Measurements from ENCODE around the gene MMP3. TPM values are rescaled to one million over a fixed set of nuclear protein-coding genes. Genes with fewer than 3 reads are reported as not detected.
A peak's percentile ranks its signal among the peaks of the same experiment; 100 is the strongest.

Gene MMP3
- polyA plus RNA-seq, 1 experiment: 59.4 TPM

DNA sequence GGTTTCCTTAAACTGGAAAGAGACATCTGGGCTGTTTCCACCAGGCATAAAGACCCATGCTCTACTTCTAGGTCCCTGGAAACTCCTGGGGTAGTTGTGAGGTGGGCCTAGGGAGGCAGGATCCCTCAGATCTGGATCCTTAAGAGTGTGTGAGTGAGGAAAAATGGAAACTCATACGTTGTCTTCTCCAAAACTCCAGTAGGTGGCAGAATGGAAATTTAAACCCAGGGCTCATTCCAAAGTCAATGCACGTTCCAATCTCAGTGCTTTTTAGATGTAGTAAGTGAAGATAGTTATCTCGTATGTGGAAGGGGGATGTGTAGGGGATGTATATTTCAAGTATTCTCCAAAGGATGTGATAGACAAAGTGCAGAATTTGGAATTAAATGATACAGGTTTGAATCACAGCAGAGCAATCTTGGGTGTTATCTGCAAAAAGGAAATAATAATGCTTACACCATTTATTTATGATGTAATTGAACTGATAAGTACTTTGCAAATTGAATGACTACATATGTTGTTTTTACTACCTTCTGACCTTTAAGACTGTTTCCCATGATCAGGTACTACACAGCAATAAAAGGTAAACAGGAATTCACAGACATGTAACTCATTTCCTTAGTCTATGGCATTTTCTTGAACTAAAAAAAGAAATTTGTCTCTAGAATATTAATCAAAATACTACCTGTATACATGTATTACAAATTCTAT lies 32.3 kb downstream of the MMP3 start:
- H3K36me3 ChIP-seq (ENCODE audit: control insufficient read depth, insufficient read depth, low read length): no peaks in the 10 kb centered on the region
- TF ChIP-seq, protein P1, sequence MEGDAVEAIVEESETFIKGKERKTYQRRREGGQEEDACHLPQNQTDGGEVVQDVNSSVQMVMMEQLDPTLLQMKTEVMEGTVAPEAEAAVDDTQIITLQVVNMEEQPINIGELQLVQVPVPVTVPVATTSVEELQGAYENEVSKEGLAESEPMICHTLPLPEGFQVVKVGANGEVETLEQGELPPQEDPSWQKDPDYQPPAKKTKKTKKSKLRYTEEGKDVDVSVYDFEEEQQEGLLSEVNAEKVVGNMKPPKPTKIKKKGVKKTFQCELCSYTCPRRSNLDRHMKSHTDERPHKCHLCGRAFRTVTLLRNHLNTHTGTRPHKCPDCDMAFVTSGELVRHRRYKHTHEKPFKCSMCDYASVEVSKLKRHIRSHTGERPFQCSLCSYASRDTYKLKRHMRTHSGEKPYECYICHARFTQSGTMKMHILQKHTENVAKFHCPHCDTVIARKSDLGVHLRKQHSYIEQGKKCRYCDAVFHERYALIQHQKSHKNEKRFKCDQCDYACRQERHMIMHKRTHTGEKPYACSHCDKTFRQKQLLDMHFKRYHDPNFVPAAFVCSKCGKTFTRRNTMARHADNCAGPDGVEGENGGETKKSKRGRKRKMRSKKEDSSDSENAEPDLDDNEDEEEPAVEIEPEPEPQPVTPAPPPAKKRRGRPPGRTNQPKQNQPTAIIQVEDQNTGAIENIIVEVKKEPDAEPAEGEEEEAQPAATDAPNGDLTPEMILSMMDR (IDR thresholded peaks at IDR 0.05; ENCODE audit: insufficient read depth, low read depth, low read length): peak; percentile 70
- DNase-seq (ENCODE audit: low read depth): no peak
- H3K4me3 ChIP-seq (ENCODE audit: low read depth, low read length): no peak overlapping the region
- ChIA-PET POLR2A (no interaction called here), CTCF (interaction anchor here (0.7 to 2.6 kb wide), 15 partner anchors 12 to 289 kb away, joined by 3 to 25 read pairs (median 4); partner anchors contain the start of gene MMP1)
- H3K27me3 ChIP-seq (ENCODE audit: control insufficient read depth, insufficient read depth, low read length): no peaks in the 10 kb centered on the region

DNA sequence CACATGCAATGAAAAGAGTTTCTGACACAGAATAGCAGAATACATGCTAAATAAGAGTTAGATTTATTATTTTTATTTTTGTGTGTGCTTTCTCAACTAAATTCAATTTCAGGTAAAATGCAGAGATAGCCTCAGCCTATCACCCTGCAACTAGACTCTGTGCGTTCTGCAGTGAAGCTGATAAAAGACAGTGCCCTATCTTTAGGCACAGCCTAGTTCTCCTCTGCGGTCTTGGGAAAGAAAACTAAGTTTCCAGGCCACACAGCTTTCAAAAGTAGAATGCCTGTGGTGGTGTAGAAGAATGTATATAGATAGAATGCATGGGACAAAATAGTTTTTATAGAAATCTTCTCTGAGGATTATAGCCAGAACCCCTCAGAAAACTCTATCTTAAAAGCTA lies 33.4 kb downstream of the MMP3 start:
- ChIA-PET POLR2A (no interaction called here), CTCF (interaction anchor here (0.7 to 2.6 kb wide), 15 partner anchors 12 to 290 kb away, joined by 3 to 25 read pairs (median 4); partner anchors contain the start of gene MMP1)

GRCh38 chr11:102807921-102808320 lies 35.5 kb downstream of the MMP3 start:
- TF ChIP-seq, protein P1 (IDR thresholded peaks at IDR 0.05; ENCODE audit: insufficient read depth, low read depth, low read length): peak; percentile 30

More for the DNA sequence above, 33.4 kb downstream of the MMP3 start:
- no peak overlapping the region for H3K4me3 ChIP-seq (ENCODE audit: low read depth, low read length)
- no peak for DNase-seq (ENCODE audit: low read depth)
- no peaks in the 10 kb centered on the region for H3K36me3 ChIP-seq (ENCODE audit: control insufficient read depth, insufficient read depth, low read length)
- no peaks in the 10 kb centered on the region for H3K27me3 ChIP-seq (ENCODE audit: control insufficient read depth, insufficient read depth, low read length)
- TF ChIP-seq, protein P1 (IDR thresholded peaks at IDR 0.05; ENCODE audit: insufficient read depth, low read depth, low read length): no peak

DNA sequence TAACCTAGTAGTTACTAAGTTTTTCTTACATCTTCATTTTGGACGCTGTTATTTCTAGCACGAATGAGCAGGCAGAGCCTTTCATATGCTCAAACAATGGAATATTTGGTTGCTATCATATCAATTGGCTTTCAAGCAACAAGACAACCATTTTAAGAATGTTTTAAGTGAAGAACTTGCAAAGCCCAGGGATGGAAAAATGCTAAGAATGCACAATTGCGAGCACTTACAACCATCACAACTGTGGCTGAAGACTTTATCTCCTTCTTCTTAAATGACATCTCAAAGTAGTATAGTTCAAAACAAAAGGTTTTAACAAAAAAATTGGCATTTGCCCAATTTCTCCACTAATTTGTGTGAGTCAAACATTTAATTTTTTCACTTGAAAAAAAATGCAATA lies 37.1 kb downstream of the MMP3 start:
- TF ChIP-seq, protein P1 (IDR thresholded peaks at IDR 0.05; ENCODE audit: insufficient read depth, low read depth, low read length): no peak
- ChIA-PET CTCF (interaction anchor here (0.9 to 1.2 kb wide), 2 partner anchors 23 to 73 kb away, joined by 4 read pairs; no protein-coding TSS in a partner anchor), POLR2A (no interaction called here)
- Histone ChIP-seq H3K27me3 (ENCODE audit: control insufficient read depth, insufficient read depth, low read length) (no peaks in the 10 kb centered on the region), H3K4me3 (ENCODE audit: low read depth, low read length) (no peak overlapping the region), H3K36me3 (ENCODE audit: control insufficient read depth, insufficient read depth, low read length) (no peaks in the 10 kb centered on the region)
- DNase-seq (ENCODE audit: low read depth): peak; percentile 22

More at GRCh38 chr11:102807921-102808320, 35.5 kb downstream of the MMP3 start:
- Histone ChIP-seq H3K4me3 (ENCODE audit: low read depth, low read length) (no peak overlapping the region), H3K27me3 (ENCODE audit: control insufficient read depth, insufficient read depth, low read length) (no peaks in the 10 kb centered on the region), H3K36me3 (ENCODE audit: control insufficient read depth, insufficient read depth, low read length) (no peaks in the 10 kb centered on the region)
- no peak for DNase-seq (ENCODE audit: low read depth)
- CTCF ChIA-PET: interaction anchor here (1.3 kb wide), 1 partner anchor 24 kb away, joined by 5 read pairs; no protein-coding TSS in a partner anchor
- POLR2A ChIA-PET: no interaction called here

DNA sequence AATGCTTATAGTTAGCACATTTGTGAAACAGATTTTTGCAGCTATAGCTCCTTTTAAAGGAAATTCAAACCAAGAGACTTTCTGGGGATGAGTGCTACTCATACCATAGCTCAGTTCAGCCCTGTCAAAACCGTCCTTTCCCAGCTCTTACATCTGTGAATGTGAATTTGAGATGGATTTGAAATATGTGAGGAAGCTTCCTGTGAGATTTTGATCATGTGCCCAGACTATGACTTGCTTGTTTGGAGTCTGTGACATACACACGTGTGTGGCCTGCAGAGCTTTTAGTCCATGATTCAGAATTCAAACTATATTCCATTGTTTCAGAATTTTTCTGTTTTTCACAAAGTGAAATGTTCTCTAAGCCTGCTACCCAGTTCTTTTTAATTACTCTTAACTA lies 41.1 kb downstream of the MMP3 start:
- ChIA-PET POLR2A (interaction anchor here (0.6 kb wide), 1 partner anchor 169 kb away, joined by 3 read pairs; no protein-coding TSS in a partner anchor), CTCF (interaction anchor here (0.7 to 1.9 kb wide), 4 partner anchors 22 to 118 kb away, joined by 3 to 5 read pairs (median 3); partner anchors contain the start of gene MMP3)
- H3K4me3 ChIP-seq (ENCODE audit: low read depth, low read length): no peak overlapping the region
- TF ChIP-seq, protein P1 (IDR thresholded peaks at IDR 0.05; ENCODE audit: insufficient read depth, low read depth, low read length): no peak
- peak; percentile 86 for DNase-seq (ENCODE audit: low read depth)
- no peaks in the 10 kb centered on the region for H3K36me3 ChIP-seq (ENCODE audit: control insufficient read depth, insufficient read depth, low read length)
- H3K27me3 ChIP-seq (ENCODE audit: control insufficient read depth, insufficient read depth, low read length): no peaks in the 10 kb centered on the region

Measured in BJ (cell line).